GM12801 (cell line): Measurements from ENCODE around the gene SSC5D.

Source experiments
- CTCF ChIP-seq: IDR thresholded peaks from one replicate; pipeline ENCODE4 v1.5.1; 2011; ENCODE audit warnings: control low read depth; ENCODE audit not compliant: insufficient read length; ENCODE audit errors: extremely low read depth

Gene SSC5D

GRCh38 chr19:55488986-55489710 lies 912 bp downstream of the SSC5D start:
- no peak for TF ChIP-seq CTCF

- no peak for TF ChIP-seq CTCF
Measured at GRCh38 chr19:55489711-55490477, 1.7 kb downstream of the SSC5D start.

- no peak for TF ChIP-seq CTCF
Measured at GRCh38 chr19:55490478-55491432, 2.5 kb downstream of the SSC5D start.

- no peak for TF ChIP-seq CTCF
Measured at GRCh38 chr19:55491546-55492360, 3.5 kb downstream of the SSC5D start.

GRCh38 chr19:55492362-55492944 lies 4.2 kb downstream of the SSC5D start:
- TF ChIP-seq CTCF, result no peak

GRCh38 chr19:55493052-55493644 lies 4.9 kb downstream of the SSC5D start:
- TF ChIP-seq CTCF, result no peak
